HG03280 (cell line): ENCODE measurements around the gene GALNT17.

Source experiments
- ATAC-seq: cut with Tn5 transposase; IDR thresholded peaks from one replicate; pipeline ENCODE4 v1.9.1; 2021; ENCODE audit warnings: mild to moderate bottlenecking, moderate library complexity; ENCODE audit not compliant: unreplicated experiment

GALNT17 gene

DNA sequence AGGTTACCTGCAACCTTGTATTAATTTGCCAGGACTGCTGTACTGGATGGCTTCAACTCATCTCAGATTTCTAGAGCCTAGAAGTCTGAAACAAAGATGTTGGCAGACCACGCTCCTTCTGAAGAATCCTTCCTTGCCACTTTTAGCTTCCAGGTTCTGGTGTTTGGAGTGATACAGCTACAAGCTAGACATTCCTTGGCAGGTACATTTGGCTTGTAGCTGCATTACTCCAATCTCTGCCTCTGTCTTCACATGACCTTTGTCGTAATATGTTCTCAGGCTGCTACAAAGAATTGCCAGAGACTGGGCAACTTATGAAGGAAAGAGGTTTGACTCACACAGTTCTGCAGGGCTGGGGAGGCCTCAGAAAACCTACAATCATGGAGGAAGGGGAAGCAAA is 146.3 kb downstream of the GALNT17 start:
- ATAC-seq: no peak

- ATAC-seq: no peak
These were observed 149.3 kb downstream of the GALNT17 start for GRCh38 chr7:71281261-71281660.

DNA sequence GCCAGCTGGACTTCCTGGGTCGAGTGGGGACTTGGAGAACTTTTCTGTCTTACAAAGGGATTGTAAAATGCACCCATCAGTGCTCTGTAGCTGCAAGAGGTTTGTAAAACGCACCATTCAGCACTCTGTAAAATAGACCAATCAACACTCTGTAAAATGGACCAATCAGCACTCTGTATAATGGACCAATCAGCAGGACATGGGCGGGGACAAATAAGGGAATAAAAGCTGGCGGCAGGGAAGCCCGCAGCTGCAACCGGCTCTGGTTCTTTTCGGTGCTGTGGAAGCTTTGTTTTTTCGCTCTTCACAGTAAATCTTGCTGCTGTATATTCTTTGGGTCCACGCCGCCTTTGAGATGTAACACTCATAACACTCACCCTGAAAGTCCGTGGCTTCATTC is 151.9 kb downstream of the GALNT17 start:
- ATAC-seq: no peak

GRCh38 chr7:71285571-71286145 is 153.7 kb downstream of the GALNT17 start:
- no peak for ATAC-seq

DNA sequence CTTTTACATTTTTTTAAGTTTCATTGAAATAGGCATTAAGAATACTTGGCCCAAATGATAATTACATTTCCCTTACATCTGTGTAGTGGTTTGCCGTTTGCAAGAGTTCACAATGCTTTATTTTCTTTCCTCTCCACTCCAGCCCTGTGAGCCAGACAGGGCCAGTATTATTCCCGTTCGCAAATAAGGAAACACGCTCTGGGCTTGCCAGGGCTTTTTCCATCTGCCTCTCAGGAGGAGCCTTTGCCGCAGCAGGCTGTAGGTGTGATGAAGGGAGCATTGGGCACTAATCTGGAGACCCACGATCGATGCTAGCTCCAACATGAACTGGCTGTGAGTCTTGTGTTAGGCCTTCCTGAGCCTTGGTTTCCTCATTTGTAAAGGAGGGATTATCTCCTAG is 154.4 kb downstream of the GALNT17 start:
- no peak for ATAC-seq

DNA sequence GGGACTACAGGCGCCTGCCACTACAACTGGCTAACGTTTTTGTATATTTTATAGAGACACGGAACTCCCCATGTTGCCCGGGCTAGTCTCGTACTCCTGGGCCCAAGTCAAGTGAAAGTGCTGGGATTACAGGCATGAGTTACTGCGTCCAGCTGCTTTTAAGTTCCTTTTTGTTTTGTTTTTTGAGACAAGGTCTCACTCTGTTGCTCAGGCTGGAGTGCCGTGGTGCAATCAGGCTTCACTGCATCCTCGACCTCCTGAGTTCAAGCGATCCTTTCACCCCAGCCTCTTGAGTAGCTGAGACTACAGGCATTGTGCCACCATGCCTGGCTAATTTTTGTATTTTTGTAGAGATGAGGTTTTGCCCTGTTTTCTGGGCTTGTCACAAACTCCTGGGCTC is 155.0 kb downstream of the GALNT17 start:
- ATAC-seq: no peak

DNA sequence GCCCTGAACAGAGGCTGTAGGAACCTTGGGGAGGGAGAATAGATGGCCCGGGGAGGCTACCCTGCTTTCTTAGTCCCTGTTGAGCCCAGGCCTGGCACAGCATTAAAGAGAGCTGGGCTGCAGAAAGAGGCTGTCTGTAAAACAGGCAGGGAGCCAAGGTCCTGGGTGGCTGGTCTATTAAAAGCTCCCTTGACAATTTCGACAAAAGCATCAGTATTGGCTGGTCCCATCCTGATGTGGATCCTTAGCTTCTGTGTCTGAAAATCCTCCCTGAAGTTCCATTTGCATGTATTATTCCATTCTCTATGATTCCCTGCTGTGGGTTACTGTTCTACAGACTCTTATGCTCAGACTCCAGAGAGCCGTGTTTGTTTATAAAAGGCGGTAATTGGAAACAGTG is 158.5 kb downstream of the GALNT17 start:
- ATAC-seq: no peak

- no peak for ATAC-seq
These were observed 166.4 kb downstream of the GALNT17 start for GRCh38 chr7:71298378-71298777.

DNA sequence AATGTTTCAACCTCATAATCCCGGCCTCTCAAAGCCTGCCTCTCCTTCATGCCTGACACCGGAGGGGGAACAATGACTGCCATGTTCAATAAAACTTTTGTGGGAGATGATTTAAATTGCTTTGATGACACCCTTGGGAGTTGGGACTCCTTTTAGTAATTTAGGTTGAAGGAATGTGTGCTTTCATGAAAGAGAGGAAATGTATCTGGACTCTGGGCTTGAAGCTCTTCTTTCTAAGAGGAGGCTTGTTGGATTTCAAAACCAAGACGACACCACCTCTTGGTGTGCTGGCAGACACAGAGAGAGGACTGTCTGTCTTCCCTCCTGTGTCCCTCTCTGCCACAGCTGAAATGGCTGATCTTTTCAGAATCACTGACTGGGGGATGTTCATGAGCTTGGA is 168.1 kb downstream of the GALNT17 start:
- ATAC-seq: no peak

- no peak for ATAC-seq
These were observed 168.7 kb downstream of the GALNT17 start for GRCh38 chr7:71300603-71301002.

GRCh38 chr7:71301167-71301566 is 169.2 kb downstream of the GALNT17 start:
- ATAC-seq: no peak

GRCh38 chr7:71303566-71303965 is 171.6 kb downstream of the GALNT17 start:
- no peak for ATAC-seq

GRCh38 chr7:71308096-71308495 is 176.2 kb downstream of the GALNT17 start:
- no peak for ATAC-seq

DNA sequence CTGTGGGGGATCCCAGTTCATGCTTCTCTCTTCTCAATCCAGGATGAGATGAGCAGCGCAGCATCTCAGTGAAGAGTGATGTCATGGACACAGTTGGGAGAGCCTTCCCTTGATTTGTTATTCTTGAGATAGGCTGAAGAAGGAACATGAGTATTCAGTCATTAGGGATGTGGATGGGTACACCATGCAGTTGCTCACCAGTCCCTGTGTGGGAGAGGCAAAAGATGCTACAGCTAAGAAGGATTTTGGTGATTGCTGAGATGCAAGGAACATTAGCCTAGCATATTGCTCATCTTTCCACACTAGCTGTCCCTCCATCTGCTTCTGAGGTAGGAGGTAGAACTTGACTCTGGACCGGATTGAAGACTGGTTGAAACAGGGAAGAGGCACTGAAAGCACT is 179.6 kb downstream of the GALNT17 start:
- ATAC-seq: no peak

- ATAC-seq: no peak
These were observed 181.0 kb downstream of the GALNT17 start for GRCh38 chr7:71312755-71313490.

DNA sequence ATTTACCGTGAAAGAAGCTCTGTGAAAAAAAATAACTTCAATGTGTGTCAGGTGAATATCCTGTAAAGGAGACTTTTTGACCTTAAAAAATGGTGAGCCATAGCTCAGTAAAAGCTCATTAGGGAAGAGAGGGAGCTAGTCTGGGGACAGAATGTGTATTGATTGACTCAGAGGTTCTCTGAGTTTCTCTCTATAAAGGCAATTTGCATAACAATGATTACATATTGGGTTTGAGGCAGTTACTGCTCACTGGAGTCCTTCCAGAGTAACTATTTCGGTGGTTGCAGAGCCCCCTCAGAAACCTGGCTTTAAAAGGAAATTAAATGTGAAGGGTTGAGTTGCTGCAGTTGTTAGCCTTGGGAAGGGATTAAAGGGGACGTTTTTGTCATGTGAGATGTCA is 181.6 kb downstream of the GALNT17 start:
- no peak for ATAC-seq

DNA sequence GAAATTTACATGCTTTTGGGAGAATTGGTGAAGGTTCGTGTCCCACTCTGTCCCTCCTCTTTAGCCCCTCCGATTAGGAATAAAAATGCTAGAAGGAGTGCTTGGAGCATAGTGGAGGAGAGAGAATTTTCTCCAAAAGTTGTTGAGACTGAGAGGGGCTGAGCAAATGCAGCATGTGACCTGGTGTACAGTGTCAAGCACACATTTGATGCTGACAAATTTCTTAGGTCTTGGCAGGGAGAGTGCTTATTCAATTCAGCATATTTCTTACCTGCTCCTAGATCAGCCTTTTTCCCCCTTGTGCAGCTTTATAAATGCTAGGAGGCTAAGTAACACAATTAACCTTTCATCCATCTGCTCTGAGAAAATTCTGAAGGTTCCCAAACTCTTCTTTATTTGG is 189.0 kb downstream of the GALNT17 start:
- ATAC-seq: no peak

- no peak for ATAC-seq
These were observed 190.3 kb downstream of the GALNT17 start for GRCh38 chr7:71322201-71322600.

- no peak for ATAC-seq
These were observed 191.8 kb downstream of the GALNT17 start for GRCh38 chr7:71323726-71324125.

- ATAC-seq: no peak
These were observed 193.2 kb downstream of the GALNT17 start for GRCh38 chr7:71325151-71325550.

DNA sequence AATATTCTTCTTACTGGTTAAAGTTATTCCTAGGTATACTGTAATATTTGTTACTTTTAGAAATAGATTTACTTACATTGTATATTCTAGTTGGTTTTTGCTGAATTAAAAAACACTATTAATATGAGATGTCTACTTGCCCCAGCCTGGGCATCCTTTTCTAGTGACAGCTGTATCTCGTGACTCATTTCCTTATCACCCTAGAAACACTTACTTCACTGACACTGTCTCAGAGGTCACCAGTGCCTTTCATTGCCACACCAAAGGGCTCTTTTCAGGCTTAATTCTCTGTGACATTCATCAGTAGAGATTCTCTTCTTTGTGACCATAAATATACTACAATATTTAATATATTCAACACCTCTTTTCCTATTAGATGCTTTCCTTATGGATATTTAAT is 194.7 kb downstream of the GALNT17 start:
- no peak for ATAC-seq

DNA sequence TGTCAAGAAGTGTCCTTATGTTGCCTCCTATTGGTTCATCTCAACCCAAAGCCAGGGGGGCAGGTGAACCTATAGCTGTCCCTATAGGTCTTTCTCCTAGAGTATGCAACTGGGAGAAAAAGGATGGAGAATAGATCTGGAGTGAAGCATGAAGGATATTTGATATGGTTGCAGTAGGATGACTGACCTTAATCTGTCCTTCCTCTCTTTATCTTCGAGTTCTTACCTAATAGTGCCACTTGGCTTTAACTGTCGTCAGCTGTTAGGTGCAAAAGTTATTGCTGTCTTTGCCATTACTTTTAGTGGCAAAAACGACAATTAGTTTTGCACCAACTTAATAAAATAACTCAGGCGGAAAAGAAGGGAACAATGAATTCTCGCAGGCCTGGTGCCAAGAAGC is 196.0 kb downstream of the GALNT17 start:
- no peak for ATAC-seq
